ENCODE results near the gene CACNA2D4.

Gene CACNA2D4

GRCh38 chr12:1800401-1801302 is 117.8 kb downstream of the CACNA2D4 start:
- no peak for DNase-seq (ENCODE audit: low read depth in 2 of 2)

DNA sequence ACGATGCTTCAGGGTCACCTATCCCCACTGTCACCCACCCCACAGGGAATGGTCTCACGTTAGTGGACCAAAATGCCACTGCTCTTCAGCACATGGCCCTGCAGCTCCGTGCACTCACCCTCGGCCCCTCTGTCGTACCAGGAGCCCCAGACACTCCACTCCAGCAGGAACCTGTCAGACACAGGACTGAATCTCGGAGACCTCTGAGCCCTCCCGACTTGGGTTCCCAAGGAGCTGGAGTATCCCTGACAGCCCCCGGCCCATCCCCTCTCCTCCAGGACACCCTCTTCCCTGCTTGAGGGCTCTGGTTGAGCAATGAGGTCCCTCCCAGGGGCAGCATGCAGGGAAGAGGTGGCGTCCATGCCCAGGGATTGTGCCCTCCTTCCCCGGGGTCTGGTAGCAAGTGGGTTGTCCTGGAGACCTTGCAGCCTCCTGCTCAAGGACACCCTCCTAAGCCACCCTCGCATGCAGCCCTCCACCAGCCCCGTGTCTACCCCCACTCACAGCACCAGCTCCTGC is 118.5 kb downstream of the CACNA2D4 start:
- no peak for DNase-seq (ENCODE audit: low read depth in 2 of 2)

GRCh38 chr12:1799051-1799881 is 119.2 kb downstream of the CACNA2D4 start:
- no peak for DNase-seq (ENCODE audit: low read depth in 2 of 2)

DNA sequence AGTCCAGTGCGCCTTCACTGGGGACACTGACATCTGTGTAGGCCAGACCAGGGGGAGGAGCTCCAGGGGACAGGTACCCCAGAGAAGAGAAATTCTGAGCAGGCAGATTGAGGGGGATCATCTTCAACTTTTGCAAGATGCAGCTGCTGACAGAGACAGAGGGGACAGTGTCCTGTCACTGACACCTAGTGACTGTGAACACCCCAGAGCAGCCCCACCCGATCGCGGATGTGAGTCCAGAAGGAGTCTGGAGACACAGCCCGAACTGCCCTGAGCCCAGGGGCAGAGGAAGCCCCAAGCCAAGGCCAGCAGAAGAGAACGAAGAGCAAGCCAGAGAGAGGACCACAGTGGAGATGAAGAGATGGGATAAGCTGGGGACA is 119.8 kb downstream of the CACNA2D4 start:
- no peak for DNase-seq (ENCODE audit: low read depth in 2 of 2)

- no peak for DNase-seq (ENCODE audit: low read depth in 2 of 2)
Observed at GRCh38 chr12:1797991-1798640, 120.3 kb downstream of the CACNA2D4 start.

DNA sequence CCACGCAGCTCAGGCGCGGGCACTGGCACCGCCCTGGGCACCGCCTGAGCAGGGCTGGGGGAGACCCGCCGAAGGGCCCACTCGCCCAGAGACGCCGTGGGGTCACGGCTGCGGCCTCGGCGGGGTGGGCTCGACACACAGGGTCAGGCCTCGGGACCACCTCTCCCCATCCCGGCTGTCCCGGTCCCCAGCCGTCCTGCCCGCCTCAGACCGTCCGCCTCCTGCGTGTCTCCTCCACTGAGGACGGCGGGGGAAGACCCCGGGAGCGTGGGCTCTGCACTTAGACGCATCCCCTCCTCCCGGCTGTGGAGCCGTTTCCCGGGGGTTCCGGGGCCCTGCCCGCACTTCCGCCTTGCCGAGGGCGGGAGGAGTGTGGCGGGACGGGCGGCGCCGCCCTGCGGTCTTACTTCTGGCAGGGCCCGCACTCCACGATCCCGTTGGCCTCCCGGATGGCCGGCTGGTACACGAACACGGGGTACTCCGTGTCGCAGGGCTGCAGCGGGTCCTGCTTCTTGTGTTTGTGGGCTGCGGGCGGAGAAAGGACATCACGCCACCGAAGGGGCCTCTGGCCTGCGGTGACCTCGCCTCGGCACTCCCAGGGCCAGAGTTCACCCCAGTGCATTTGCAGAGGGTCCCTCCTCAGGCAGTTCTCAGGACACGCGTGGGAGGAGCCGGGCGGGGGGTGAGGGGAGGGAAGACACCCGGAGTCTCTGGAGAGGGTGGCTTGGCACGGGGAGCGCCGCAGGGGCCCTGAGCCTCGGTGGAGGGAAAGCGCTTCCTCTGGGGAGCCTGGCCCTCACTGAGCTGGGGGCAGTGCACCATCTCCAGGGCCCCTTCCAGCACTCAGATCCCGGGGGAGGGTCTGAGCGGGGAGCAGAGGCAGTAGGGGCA is 121.2 kb downstream of the CACNA2D4 start:
- DNase-seq (ENCODE audit: low read depth in 2 of 2), result peak in 1 of 2 donors; percentile 31

GRCh38 chr12:1796515-1797010 is 121.9 kb downstream of the CACNA2D4 start:
- DNase-seq (ENCODE audit: low read depth in 2 of 2), result peak in 1 of 2 donors; percentile 16

DNA sequence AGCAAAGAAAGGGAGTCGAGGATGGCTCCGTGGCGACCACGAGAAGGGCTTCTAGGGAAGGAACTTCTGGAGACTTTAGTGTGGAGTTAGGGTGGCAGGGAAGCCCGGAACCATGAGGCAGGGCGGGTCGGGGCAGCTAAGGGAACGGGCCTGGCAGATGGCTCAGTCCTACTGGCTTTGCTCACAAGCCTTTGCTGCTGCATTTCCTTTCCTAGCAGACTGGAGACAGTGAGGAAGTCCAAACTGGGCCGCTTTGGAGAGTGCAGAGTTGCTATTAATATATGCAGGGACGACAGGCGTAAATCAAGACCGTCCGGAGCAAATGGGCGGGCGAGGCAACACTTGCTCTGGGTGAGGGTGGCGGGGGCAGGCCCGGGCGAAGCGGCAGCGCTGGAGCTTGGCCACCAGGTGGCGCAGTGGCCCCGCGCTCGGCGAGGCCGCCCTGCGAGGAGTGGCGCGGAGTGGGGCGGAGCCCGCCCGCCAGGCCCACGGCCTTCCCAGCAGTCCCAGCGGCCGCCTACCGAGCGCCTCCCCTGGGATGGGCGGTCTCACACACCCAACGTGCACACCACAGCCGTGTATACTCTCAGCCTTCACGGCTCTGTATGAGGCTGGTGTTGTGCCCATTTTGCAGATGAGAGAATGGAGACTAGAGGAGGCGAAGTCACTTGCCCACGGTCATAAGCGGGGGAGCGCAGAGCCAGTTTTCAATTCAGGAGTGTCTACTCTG is 122.5 kb downstream of the CACNA2D4 start:
- DNase-seq (ENCODE audit: low read depth in 2 of 2), result peak; percentile 89 to 90

DNA sequence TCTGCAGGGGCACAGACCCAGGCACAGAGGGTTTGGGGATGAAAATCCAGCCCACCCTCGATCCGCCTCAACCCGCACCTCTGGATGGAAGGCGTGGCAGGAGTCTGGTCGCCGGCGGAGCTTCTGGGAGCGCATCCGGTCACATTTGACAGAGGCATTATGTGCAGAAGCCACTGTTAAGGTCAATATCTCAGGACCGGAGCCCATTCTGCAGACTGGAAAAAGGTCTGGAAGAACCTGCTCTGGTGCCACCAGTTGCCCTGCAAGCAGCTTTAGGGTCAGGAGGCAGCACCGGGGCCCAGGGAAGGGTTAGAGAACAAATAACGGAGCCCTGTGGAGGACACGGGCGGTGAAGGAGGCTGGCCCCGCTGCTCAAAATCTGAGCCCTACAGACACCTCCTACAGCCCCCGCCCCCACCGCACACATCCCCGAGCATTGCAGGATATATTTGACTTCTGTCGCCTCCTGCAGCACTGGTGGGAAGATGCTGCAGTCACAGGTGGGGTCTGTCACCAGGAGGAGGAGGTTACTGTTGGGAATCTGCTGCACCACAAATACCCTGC is 123.1 kb downstream of the CACNA2D4 start:
- no peak for DNase-seq (ENCODE audit: low read depth in 2 of 2)

DNA sequence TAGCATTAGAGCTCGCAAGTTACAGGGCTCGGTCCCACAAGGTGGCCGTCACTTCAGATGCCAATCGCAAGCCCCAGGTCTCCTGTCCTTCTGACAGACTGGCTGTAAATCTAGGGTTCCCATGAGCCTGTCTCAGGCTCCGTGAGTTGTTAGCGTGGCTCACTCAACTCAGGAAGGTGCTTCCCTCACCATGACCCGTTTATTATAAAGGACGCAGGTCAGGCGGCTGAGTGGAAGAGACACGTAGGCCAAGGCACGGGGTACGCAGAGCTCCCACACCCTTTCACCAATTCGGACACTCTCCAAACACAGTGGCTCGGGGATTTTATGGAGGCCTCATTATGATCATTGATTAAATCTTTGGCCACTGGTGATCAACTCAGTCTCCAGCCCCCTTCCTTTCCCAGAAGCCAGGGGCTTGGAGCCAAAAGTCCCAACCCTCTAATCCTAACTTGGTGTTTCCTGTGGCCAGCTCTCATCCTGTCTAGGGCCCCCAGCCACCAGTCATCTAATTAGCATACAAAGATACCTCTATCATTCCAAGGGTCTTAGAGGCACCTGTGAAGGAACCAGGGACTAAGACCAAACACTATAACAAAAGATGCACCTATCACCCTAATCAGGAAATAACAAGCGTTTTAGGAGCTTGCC is 123.9 kb downstream of the CACNA2D4 start:
- no peak for DNase-seq (ENCODE audit: low read depth in 2 of 2)

DNA sequence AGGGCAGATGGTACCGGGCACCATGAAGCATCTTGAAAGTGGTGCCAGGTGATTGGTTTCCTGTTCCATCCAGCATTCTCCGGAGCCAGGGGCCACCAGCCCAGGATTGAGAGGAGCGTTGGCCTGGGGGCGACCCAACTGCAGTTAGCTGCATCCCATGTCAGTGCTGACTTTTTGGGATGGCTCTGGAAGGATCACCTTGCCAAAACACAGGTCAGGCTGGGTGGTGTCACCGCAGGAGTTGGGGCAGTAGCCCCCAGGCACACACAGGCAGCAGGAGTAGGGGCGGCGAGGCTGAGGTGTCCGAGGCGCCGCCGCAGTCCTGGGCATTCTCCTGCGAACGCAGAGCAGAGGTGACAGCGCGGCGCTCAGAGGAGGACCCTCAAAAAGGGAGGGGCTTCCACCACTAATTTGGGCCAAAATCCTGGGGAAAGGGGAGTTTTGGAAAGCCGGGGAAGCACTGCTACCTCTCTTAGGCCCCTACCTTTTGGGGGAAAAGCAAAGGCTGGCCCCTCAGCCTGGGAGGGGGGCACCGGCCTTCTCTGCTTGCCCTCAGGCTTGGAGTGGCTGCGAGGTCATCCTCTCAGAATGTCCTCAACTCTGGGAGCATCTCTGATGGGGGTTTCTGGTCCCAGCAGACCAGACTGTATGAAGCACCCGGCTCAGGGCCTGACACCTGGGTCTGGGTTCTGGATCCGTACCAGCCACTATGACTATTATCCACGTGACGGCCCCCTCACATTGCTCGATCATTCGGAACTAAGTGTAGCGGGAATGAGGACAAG is 124.8 kb downstream of the CACNA2D4 start:
- no peak for DNase-seq (ENCODE audit: low read depth in 2 of 2)

GRCh38 chr12:1792406-1792805 is 126.0 kb downstream of the CACNA2D4 start:
- no peak for DNase-seq (ENCODE audit: low read depth in 2 of 2)

GRCh38 chr12:1791104-1791841 is 127.2 kb downstream of the CACNA2D4 start:
- DNase-seq (ENCODE audit: low read depth in 2 of 2), result peak; percentile 32

GRCh38 chr12:1790444-1790843 is 128.0 kb downstream of the CACNA2D4 start:
- no peak for DNase-seq (ENCODE audit: low read depth in 2 of 2)

GRCh38 chr12:1787714-1788113 is 130.7 kb downstream of the CACNA2D4 start:
- DNase-seq (ENCODE audit: low read depth in 2 of 2), result no peak

DNA sequence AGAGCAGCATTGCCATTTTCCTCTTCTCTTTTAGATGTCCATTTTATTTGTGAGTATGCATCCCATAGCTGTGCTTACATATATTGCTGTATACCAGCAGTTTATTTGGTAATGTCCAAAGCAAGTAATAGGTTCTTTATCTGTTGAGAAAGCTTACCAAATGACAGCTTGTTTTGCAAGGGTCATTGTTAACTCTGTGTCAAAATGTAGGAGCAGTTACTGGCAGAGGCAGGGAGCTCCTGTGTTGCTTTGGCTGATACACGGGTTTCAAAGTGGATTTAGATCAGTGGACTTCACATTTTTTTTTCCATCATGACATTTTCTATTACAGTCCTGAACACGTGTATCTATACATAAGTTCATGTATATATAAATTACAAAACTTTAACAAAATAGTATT is 136.2 kb downstream of the CACNA2D4 start:
- DNase-seq (ENCODE audit: low read depth in 2 of 2), result no peak

DNA sequence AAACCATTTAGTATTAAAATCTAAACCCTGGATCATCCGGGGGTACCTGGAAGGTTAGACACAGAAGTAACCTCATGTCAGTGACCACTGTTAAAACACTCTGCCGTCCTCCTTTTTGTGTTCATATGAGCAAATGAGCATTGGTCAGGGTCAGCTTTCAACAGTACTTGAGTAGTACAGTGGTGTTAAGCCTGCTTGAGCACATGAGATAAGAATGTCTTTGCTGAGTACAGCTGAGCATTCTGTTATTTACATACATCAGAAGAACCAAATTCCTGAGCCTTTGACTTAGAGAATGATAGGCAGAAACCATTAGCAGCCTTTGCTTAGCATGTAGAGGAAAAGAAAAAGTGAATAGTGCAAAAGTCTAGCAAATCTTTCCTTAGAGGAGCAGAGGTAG is 136.7 kb downstream of the CACNA2D4 start:
- DNase-seq (ENCODE audit: low read depth in 2 of 2), result no peak

GRCh38 chr12:1779783-1780182 is 138.7 kb downstream of the CACNA2D4 start:
- DNase-seq (ENCODE audit: low read depth in 2 of 2), result no peak
